ENCODE measurements around the gene KAZN. TPM values are rescaled to one million over a fixed set of nuclear protein-coding genes. Genes with fewer than 3 reads are reported as not detected.
A peak's percentile ranks its signal among the peaks of the same experiment; 100 is the strongest.

KAZN gene
- total and polyA plus RNA-seq, 2 of the 8 experiments (the other 6 are each of a cell fraction or from before 2014, with no cell fraction given) = 3.7 to 11.8 TPM

GRCh38 chr1:14774988-14775387 is 176.5 kb downstream of the KAZN start:
- Histone ChIP-seq H3K4me3 (ENCODE audit: extremely low read depth in 1 of 4, insufficient read depth in 2 of 4, low read depth in 3 of 4, low read length in 4 of 4) (no peak overlapping the region), H3K4me2 (ENCODE audit: insufficient read depth in 1 of 2, low read depth in 2 of 2, low read length in 2 of 2) (no peak overlapping the region), H2AK5ac (ENCODE audit: low read depth, low read length) (0 out of 2 replicates have a peak overlapping the region, but pooled peaks have one; percentile 34), H2AFZ (ENCODE audit: low read length) (no peak overlapping the region), H3K9ac (replicated peaks in 1 of 4; ENCODE audit: extremely low read depth in 1 of 4, low read depth in 3 of 4, low read length in 3 of 4) (no peak overlapping the region), H3K18ac (ENCODE audit: extremely low read depth, low read length) (no peak overlapping the region), H2BK5ac (ENCODE audit: low read depth, low read length) (no peak overlapping the region), H2BK15ac (ENCODE audit: low read length) (peak overlapping the region; percentile 9; the same call in 1 of the 2 replicates), H3K27me3 (replicated peaks in 1 of 4; ENCODE audit: control insufficient read depth in 3 of 4, extremely low read depth in 1 of 4, insufficient read depth in 3 of 4, low read length in 3 of 4) (no peaks in the 10 kb centered on the region), H3K27ac (ENCODE audit: low read depth, low read length) (no peak overlapping the region), H4K91ac (replicated peaks; ENCODE audit: insufficient read length, low read length) (no peak overlapping the region), H4K20me1 (replicated peaks in 1 of 2; ENCODE audit: control insufficient read depth in 1 of 2, insufficient read depth in 2 of 2, low read length in 2 of 2) (no peaks in the 10 kb centered on the region), H3K79me1 (ENCODE audit: low read depth, low read length) (no peaks in the 10 kb centered on the region), H2BK12ac (ENCODE audit: low read depth, low read length) (no peak overlapping the region), H2BK120ac (replicated peaks; ENCODE audit: low read depth, low read length) (no peak overlapping the region), H3K4ac (replicated peaks; ENCODE audit: insufficient read length, low read depth, low read length) (no peak overlapping the region), H4K5ac (ENCODE audit: insufficient read length, low read depth, low read length) (no peak overlapping the region), H3K14ac (ENCODE audit: insufficient read length) (no peak overlapping the region), H3K23ac (ENCODE audit: insufficient read length) (no peak overlapping the region), H3K36me3 (ENCODE audit: control insufficient read depth in 2 of 4, insufficient read depth in 4 of 4, low read length in 3 of 4) (no peaks in the 10 kb centered on the region; a peak in 2 of 8 replicates), H3K4me1 (replicated peaks in 1 of 4; ENCODE audit: control insufficient read depth in 3 of 4, insufficient read depth in 4 of 4, low read length in 3 of 4) (peaks cover 0 to 10% (median 2%) of the 10 kb centered on the region in 4 experiments; a peak in 4 of 7 replicates), H3K9me3 (ENCODE audit: insufficient read depth in 2 of 2, low read depth in 1 of 2, low read length in 1 of 2) (no peaks in the 10 kb centered on the region), H3K56ac (replicated peaks; ENCODE audit: insufficient read length, low read depth, low read length) (no peak overlapping the region), H3K23me2 (ENCODE audit: low read depth, low read length) (no peaks in the 10 kb centered on the region), H2BK20ac (ENCODE audit: low read length) (no peak overlapping the region), H3K79me2 (ENCODE audit: control insufficient read depth in 1 of 2, insufficient read depth in 2 of 2, low read length in 2 of 2) (no peaks in the 10 kb centered on the region), H4K8ac (ENCODE audit: extremely low read depth, insufficient read depth, low read length) (no peak overlapping the region)
- DNase-seq (ENCODE audit: low read depth in 1 of 2, low spot score in 2 of 2) (no peak), FAIRE-seq (no peak)
- ChIA-PET POLR2A (ENCODE audit: partially characterized antibody) (interaction anchor here (0.5 kb wide), 1 partner anchor 315 kb away, joined by 3 read pairs; no protein-coding TSS in a partner anchor), CTCF (ENCODE audit: partially characterized antibody) (interaction anchor here (0.6 to 7.6 kb wide), 7 partner anchors 9 to 262 kb away, joined by 4 to 77 read pairs (median 4); no protein-coding TSS in a partner anchor)
- 87% methylated on average over 4 of the region's 4 CpGs; no CpG with 5 or more reads in 1 of the 2 experiments for WGBS, 2 experiments (ENCODE audit: extremely low coverage in 1 of 2, insufficient coverage in 1 of 2, insufficient read length in 1 of 2, insufficient replicate concordance in 2 of 2, low coverage in 1 of 2, low lambda C conversion rate in 2 of 2, missing lambda C conversion rate in 1 of 2)
- no peak for TF ChIP-seq HDAC2 (IDR thresholded peaks at IDR 0.05; ENCODE audit: borderline replicate concordance in 1 of 2, low read depth in 2 of 2, low read length in 2 of 2)
- TF ChIP-seq CHD1 (IDR thresholded peaks at IDR 0.05; ENCODE audit: low read depth, low read length) = no peak
- TF ChIP-seq NRF1 (IDR thresholded peaks at IDR 0.05; ENCODE audit: low read depth, low read length) = no peak
- TF ChIP-seq POU5F1 (IDR thresholded peaks at IDR 0.05; ENCODE audit: low read depth, low read length) = no peak
- no peak for TF ChIP-seq RNF2 (IDR thresholded peaks at IDR 0.05; ENCODE audit: borderline replicate concordance, low read depth, low read length, missing control alignments, poor library complexity, severe bottlenecking)
- TF ChIP-seq SP4 (IDR thresholded peaks at IDR 0.05; ENCODE audit: low read length) = no peak
- no peak for TF ChIP-seq CTCF (IDR thresholded peaks at IDR 0.05; ENCODE audit: control extremely low read depth in 1 of 3, insufficient read depth in 1 of 3, low read depth in 1 of 3, low read length in 3 of 3)
- TF ChIP-seq MAX (IDR thresholded peaks at IDR 0.05) = no peak
- TF ChIP-seq EP300 (IDR thresholded peaks at IDR 0.05; ENCODE audit: borderline replicate concordance in 1 of 2, low read depth in 2 of 2, low read length in 2 of 2) = no peak
- TF ChIP-seq CBX8 (IDR thresholded peaks at IDR 0.05; ENCODE audit: borderline replicate concordance, low read depth, low read length) = no peak
